GM18870 (cell line): ENCODE results near the gene MMAB.
A peak's percentile ranks its signal among the peaks of the same experiment; 100 is the strongest.

ENCODE experiments used
- ATAC-seq: cut with Tn5 transposase; IDR thresholded peaks from one replicate; pipeline ENCODE4 v1.9.1; 2021; ENCODE audit warnings: moderate library complexity; ENCODE audit not compliant: unreplicated experiment

The MMAB gene

DNA sequence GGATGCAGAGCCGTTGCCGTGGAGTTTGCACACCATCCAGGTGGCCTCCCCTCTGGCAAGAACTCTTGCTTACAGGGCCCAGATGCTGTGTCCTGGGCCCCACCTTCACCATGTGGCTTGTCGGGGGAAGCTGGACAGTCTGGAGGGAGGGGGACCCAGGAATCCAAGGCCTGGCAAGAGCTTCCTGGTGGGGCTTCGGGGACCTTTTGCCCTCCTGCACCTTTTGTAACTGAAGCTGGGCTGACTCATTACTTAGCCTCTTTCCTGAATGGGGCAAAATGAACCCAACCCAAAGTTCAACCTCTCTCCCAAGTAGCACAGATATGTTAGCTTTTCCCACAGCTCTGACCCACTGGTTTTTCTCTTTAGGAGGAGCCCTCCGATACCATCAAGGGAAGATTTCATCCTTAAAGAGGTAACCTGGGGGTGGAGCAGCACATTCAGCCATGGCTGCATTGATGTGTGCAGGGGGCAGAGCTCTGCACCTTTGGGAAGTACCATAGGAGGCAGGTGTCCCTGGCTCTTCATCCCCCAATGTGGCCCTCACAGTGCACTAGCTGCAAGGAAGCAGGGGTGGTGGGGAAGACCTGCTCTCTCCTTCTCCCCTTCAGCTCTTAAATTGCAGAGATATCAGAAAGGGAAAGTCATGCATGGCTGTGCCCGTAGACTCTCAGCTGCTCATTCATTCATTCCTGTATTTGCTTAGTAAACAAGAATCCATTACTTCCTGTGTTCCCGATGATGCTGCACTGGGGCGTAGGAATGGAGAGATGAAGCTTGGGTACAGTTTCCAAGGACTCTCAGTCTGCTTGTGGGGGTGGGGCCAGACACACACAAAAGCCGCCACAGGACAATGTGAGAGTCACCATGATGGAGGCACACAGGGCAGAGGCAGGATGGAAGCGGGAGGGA, 13.3 kb upstream of the MMAB start:
- ATAC-seq: no peak

DNA sequence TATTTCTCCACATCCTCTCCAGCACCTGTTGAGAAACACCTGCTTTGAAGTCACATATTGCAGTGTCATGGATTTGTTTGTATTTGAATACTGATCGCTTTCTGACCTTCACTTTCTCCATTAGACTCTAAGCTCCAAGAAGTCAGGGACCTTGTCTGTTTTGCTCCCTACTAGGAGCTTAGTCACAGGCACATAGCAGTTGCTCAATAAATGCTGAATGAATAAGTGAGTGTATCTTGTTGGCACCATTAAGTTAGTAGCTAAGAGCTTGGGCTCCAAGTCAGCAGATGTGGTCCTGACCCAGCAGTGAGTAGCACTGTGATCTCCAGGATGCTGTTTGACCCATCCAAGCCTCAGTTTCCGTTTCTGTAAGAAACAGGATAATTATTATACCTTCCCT, 10.4 kb upstream of the MMAB start:
- no peak for ATAC-seq

DNA sequence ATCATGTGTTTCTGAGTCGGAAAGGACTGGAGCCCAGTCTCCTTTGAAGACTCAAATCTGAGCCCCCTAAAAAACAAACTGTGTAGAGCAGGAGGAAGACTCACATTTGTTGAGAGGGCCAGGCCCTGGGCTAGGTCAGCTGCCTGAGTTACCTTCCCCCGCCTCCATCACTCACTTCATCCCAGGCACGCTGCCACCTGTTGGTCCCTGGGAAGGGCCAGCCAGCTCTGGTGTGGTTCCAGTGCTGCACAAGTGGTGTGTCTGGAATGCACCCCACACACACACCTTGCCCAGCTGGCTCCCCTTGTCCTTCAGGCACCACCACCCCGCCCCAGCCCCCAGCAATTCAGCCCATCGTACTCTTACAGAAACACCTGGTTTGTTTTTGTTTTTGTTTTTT, 9.3 kb upstream of the MMAB start:
- ATAC-seq: no peak

DNA sequence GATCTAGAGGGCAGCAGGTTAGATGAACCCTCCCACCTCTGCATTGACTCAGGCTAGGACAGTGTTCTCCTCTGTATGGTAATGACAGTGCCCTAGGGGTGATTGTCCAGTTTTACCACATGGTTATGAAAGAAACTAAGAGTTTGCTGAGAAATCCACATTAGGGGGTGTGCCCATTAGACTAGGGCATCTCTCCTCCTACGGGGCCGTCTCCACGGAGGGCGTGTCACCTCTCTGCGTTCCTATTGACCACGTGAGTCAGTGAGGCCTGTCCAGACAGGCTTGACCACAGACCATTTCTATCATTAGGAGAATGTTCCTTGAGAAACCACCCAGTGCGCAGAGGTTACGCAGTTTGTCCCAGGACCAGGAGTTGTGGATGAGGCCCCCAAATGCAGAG, 8.6 kb upstream of the MMAB start:
- no peak for ATAC-seq

DNA sequence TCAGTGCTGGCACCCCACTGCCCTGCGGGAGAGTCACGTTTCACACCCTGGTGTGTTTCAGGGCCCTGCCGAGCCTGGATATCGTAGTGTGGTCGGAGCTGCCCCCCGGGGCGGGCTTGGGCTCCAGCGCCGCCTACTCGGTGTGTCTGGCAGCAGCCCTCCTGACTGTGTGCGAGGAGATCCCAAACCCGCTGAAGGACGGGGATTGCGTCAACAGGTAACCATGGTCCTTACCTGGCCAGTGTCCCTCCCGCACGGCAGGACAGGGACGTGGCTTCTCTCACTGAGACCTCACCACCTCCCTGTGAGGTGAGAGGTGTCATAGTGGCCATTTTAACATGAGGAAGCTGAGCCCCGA, 8.0 kb upstream of the MMAB start:
- ATAC-seq: no peak

DNA sequence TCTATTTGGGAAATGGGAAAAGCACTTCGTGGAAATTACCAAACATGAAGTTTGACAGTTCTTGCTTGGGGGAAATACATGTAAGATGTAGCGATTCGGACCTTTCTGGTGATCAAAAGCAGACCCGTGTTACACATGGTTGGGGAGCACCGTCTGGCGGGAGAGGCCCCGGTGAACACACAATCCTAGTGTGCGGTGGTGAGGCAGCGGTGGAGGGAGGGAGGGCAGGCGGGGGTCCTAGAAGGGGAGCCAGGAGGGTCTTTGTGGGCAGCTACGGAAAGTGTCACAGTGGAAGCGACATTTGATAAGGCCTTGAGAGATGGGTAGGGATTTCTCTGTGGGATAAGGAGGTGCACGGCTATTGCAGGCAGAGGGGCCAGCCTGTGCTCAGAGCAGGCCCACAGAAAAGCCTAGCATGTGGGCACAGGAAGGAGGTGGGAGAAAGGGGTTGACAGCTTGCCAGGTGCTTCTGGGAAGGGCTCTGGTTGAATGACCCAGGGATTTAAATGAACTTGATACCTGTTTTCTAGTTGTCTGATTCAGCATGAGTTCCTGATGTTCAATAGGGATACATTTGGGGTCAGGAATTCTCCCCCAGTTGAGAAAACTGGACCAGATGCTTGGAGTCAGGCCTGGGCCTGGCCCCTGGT, 7.5 kb upstream of the MMAB start:
- no peak for ATAC-seq

DNA sequence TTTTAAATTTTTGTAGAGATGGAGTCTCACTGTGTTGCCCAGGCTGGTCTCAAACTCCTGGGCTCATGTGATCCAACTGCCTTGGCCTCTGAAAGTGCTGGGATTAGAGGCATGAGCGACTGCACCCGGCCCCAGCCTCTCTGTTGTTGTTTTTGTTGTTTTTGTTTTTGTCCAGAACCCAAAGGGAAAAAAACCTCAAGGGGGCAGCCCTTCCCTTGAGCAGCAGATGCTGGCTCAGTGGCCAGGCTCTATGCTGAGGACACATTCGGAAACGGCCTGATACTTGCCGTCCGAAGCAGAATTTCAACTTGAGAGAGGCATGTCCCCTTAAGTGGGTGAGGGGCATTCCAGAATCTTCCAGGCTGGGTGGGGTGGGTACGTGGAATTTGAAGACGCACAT, 7.0 kb upstream of the MMAB start:
- no peak for ATAC-seq

DNA sequence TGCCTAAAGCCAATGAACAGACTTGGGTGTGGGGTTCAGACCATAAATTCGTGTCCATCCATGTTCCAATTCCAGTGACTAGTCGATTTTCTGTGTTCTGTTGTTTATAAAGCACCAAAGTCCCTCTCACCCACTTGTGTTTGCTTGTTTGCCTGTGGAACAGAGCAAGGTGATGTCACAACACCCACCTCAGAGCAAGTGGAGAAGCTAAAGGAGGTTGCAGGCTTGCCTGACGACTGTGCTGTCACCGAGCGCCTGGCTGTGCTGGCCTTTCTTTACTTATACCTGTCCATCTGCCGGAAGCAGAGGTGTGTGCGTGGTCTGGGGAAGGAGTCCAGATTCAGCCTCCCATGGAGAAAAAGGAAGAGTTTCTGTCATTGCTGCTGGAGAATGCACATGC, 6.3 kb upstream of the MMAB start:
- ATAC-seq: no peak

DNA sequence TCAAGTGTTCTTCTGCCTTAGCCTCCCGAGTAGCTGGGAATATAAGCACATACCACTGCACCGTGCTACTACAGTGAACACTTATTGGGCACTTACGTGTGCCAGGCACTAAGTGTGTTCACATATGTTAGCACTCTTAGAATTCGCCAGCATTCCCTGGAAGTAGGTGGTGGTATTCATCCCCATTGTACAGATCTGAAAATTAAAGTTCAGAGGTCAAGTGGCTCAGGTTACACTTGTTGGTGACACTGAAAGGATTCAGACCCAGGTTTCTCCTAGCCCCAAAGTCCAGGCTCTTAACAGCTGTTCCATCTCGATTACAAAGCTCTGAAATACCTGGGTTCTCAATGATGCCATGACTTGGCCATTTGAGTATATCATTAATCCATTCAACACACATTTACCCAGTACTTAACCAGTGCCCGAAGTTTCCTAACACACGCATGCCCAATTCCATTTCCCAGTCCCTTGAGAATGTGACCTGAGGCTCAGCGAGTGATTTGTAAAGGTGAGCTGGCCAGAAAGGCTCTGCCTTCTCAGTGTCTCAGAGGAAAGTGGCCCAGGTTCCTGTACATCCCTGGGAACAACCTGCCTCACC, 5.1 kb upstream of the MMAB start:
- no peak for ATAC-seq

DNA sequence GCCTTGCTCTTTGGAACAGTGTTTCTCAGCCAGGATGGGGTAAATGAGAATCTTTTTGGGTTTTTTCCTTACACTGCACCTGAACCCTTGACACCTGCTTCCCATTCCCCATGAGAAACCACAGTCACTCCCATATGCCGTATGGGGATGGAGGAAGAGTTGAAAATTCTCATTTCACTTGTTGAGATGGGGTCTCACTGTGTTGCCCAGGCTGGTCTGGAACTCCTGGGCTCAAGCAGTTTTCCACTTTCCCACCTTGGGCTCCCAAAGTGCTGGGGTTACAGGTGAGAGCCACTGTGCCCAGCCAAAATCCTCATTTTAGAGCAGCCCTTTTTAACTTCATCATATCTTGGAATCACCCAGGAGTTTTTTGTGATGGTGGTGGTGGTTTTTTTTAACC, 4.0 kb upstream of the MMAB start:
- no peak for ATAC-seq

DNA sequence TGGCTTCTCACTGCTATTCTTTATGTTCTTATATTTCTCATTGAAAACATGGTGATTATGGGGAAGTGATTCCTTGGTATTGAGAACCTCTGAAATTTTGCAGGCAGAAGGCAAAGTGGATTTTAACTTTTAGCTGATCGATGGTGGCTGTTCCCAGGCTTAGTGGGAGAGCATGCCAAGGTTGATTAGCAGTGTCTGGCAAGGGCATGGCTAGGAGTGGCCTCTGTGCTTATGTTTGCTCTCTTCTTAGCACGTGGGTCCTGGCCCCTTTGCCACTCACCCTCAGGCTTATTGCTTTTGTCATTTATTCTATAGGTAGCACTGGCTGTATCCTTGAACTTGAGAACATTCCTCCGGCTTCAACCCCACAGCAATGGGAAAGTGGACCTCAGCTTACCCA, 2.4 kb upstream of the MMAB start:
- ATAC-seq: no peak

DNA sequence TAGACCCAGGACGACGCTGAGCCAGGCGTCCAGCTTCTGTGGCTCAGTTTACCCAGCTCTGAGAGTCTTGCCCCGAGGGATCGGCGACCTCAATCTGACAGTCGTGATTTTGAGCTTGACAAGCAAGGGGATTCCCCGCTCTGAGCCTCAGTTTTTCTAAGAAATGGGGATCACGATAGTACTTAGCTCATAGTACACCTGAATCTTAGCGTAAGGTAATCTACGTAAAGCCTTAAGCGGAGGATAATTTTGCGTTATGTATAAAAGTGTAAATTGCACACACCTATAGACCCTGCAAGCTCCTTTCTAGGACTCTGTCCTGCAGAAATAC, 575 bp upstream of the MMAB start:
- peak; percentile 5 for ATAC-seq

DNA sequence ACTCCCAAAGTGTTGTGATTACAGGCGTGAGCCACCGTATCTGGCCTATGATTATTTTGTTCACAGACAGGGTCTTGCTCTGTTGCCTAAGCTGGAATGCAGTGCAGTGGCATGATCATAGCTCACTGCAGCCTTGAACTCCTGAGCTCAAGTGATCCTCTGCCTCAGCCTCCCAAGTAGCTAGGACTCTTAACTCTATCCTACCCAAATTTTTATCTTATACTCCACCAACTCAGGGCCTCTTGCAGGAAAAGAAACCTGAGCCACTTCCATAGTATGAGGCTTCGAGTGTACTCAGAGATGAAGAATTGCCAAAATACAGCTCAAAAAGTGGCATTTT, 828 bp downstream of the MMAB start:
- ATAC-seq: no peak

DNA sequence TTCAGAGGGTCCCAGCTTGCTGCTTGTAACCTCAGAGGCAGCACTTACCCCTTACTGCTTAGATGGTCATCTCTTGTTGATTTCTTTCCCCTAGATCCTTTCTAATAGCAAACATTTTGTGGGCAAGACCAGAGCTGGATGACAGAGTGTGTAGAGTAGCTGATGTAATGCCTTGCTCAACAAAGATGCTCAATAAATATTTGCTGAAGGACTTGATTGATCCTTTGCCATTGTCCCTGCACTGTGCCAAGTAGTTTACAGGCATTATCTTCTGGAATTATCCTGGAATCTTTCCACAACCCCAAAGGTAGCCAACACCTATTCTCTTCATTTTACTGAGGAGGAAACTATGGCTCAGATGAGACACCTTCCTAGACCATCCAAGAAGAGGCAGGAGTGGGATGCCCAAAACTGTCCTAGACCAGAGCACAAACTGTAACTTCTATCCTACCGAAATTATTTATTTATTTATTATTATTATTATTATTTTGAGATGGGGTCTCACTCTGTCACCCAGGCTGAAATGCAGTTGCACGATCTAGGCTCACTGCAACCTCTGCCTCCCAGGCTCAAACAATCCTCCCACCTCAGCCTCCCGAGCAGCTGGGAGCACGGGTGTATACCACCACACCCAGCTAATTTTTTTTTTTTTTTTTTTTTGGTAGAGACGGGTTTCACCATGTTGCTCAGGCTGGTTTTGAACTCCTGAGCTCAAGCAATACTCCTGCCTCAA, 1.4 kb downstream of the MMAB start:
- ATAC-seq: no peak

DNA sequence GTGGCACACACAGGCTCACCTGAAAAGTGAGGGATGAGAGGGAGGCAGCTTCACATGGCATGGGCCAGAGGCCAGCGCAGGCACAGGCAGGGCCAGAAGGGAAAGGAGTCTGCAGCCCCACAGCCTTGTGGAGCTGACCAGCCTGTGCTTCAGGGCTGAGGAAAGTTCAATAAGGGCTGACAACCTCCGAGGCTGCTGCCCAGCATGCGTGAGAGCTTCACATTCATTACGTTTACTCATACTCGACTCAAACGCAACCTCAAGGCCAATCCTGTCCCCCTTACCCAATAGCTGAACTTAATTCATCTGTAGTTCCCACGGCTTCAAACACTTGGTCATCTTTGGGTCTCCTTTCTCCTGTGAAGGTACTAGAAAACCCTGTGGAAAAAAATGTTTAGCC, 4.8 kb downstream of the MMAB start:
- no peak for ATAC-seq

DNA sequence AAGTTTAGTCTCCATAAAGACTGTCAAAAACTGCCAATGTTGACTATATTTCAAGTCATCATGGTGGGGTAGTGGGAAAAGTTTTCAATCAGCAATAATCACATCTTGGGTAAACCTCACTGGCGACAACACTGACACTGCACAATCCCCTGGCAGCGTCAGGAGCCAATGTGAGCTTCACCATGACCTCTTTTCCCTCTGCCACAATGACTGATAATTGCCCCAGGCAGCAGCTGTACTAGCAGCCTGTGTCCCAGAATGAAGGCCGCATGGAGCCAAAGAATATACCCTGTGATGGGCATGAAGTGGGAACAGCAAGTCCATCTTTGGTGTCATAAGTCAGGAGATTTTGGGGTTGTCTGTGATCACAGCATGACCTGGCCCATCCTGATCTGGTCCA, 5.3 kb downstream of the MMAB start:
- no peak for ATAC-seq

DNA sequence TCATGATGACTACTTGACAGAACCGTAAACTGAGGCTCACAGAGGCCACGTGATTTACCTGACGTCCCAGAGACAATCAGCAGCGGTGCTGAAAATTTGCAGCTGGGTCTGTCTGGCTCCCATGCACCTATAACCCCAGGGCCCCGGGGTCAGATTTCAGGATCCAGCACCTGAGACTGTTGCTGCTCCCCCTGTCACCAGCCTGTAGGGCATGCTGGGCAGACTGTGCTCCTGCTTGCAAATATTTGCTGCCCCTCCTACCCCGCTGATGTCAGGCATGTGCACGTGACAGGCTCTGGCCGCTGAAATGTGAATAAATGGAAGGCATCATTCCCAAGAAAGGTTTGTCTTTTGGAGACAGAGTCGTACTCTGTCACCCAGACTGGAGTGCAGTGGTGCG, 6.0 kb downstream of the MMAB start:
- ATAC-seq: no peak

DNA sequence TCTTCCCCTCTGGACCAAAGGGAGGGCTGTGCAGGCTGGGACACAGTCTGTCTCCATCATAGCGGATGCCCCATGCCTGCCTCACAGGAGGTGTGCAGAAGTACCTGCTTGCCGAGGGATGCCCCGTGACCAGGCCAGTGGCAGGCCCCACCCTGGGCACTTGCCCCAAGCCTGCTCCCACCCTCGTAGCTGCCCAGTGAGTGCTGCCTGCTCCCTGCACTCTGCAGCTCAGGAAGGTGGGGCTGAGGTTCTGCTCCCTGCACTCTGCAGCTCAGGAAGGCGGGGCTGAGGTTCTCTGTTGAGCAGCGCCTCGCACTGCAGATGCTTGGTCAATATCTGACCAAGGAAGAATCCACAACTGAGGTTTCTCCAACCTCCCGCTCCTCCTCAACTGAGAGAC, 6.9 kb downstream of the MMAB start:
- ATAC-seq: no peak

DNA sequence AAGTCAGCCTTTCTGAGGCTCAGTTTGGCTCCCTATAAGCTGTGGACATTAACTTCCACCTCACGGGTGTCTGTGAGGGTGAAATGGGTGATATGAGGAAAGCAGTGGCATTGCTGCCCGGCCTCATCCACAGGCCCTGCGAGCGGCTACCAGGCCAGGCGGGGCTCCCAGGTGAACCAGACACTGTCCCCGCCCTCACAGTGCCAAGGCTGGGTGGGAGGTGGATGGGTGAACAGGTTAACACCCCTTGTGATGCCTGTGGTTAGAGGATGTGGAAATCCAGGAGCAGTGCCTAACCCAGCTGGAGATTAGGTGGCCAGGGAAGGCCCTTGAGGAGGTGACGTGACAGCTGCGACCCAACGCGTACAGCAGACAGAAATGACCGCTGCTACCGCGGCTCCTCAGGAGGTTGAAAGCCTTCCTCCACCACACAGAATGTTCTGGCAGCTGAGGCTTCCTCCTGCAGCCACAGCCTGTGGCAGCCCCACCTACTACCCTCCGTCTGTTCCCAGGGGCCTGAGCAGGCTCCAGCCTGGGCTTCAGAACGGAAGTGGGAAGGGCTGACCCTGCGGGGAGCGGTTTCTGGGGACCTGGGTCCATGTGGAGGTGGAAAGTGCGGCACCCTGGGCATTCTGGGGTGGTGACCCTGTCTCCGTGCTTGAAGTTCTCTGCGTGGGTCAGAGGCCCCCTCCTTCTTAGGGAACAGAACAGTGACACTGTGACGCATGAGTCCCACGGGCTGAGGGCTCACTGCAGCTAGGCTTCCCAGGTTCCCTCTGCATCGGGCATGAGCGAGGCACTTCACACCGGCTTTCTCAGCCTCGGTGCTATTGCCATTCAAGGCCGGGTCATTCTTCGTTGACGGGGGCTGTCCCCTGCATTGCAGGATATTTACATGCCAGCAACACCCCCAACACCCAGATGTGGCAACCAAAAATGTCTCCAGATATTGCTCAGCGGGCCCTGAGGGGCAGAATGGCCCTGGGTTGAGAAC, 9.7 kb downstream of the MMAB start:
- ATAC-seq: no peak

DNA sequence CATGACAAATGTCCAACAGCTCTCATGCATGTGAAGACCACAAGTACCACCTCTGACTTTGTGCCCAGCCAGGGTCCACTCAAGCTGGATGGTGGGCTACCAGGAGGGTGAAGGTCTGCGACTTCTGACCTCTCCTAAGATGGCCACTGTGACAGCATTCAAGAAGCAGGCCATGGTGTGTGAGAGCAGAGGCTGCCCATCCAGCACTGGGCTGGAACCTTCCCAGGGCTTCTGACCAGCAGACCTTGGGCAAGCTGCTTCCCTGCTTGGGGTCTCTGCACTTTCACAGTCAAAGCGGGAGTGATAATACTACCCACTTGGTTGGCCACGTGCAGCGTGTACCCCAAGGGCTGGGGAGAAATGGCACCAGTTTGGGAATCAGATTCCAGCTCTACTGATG, 10.4 kb downstream of the MMAB start:
- ATAC-seq: no peak

DNA sequence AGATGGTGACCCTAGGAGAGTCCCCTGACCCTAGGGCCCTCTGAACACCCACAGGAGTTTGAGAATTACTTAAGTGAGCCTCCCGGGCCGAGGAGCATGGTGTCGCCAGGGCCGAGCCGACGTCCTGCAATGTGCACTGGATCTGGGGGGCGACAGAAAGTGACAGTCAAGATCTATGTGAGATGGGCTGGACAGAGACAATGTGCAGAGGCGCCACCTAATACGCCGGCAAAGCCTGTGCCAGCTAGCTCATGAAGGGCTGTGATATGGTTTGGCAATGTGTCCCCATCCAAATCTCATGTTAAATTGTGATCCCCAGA, 11.6 kb downstream of the MMAB start:
- ATAC-seq: no peak
